Gastroesophageal sphincter (tissue), 3 donors: ENCODE results near the gene ZNF223.

ENCODE experiments used
- EP300 ChIP-seq: sonication (generic); formaldehyde crosslinking; IDR thresholded peaks from one replicate; pipeline ENCODE4 v1.6.1; 2017; ENCODE audit warnings: antibody characterized with exemption, mild to moderate bottlenecking
- POLR2A ChIP-seq, 2 donors: fragments of 450-650 bp; IDR thresholded peaks; one replicate each; pipeline ENCODE4 v1.6.1; 2017; ENCODE audit warnings: antibody characterized with exemption in 2 of 2, mild to moderate bottlenecking in 2 of 2, moderate library complexity in 1 of 2
- POLR2AphosphoS5 ChIP-seq: sonication (generic); formaldehyde crosslinking; IDR thresholded peaks from one replicate; pipeline ENCODE4 v1.6.1; 2017; ENCODE audit warnings: antibody characterized with exemption
- TF ChIP-seq, protein P1 (sequence below), 4 experiments: fragments of 200-600 bp in 2 of 4; fragments of 450-650 bp in 2 of 4; sonication (generic) in 1 of 4; IDR thresholded peaks; one replicate each; pipeline ENCODE4 v1.5.1; 2017 to 2019; ENCODE audit warnings: antibody characterized with exemption in 4 of 4, mild to moderate bottlenecking in 2 of 4, moderate library complexity in 2 of 4

DNA sequence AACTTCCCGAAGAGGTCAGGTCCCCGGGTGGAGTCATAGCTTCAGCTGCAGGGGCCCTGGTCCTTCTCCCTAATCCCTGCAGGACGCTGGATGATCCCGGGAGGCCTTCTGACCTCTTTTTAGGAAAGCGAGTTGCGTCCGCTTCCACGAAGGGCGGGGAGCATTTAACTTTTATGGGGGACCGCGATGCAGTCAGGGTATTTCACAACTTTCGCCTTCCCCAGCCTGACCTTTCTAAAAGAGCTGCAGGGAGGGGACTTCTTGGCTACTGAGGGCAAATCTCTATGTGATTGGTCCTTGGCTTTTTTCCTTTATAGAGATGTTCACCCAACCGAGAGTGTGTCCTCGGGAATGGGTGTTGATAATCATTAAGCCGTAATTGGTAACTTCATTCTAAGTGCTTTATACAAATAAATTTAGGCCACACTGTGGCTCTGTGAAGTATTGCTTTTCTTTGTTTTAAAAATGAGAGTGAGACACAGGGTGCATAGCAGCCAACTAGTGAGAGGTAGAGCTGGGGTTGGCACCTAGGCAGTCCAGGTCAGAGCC is 48.3 kb upstream of the ZNF223 start:
- TF ChIP-seq, protein P1, sequence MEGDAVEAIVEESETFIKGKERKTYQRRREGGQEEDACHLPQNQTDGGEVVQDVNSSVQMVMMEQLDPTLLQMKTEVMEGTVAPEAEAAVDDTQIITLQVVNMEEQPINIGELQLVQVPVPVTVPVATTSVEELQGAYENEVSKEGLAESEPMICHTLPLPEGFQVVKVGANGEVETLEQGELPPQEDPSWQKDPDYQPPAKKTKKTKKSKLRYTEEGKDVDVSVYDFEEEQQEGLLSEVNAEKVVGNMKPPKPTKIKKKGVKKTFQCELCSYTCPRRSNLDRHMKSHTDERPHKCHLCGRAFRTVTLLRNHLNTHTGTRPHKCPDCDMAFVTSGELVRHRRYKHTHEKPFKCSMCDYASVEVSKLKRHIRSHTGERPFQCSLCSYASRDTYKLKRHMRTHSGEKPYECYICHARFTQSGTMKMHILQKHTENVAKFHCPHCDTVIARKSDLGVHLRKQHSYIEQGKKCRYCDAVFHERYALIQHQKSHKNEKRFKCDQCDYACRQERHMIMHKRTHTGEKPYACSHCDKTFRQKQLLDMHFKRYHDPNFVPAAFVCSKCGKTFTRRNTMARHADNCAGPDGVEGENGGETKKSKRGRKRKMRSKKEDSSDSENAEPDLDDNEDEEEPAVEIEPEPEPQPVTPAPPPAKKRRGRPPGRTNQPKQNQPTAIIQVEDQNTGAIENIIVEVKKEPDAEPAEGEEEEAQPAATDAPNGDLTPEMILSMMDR (IDR thresholded peaks at IDR 0.05): no peak
- TF ChIP-seq POLR2A (IDR thresholded peaks at IDR 0.05) (no peak), EP300 (no peak), POLR2AphosphoS5 (no peak)
